HEK293 (cell line): ENCODE measurements around the gene TFAP2E.

Source experiments
- CTCF ChIA-PET: fragments of 350-600 bp; formaldehyde crosslinking; extraction: SDS; loops from one replicate; lab custom pipeline; 2021; ENCODE audit warnings: antibody characterized with exemption; lab: Yijun Ruan, JAX
- POLR2A ChIA-PET: fragments of 300-600 bp; formaldehyde crosslinking; extraction: SDS; loops from one replicate; lab custom pipeline; 2020; ENCODE audit warnings: antibody characterized with exemption, inconsistent platforms; lab: Yijun Ruan, JAX
- H3K27ac ChIP-seq: fragments of 200-500 bp; sonication (Bioruptor generic); 2 replicates; pipeline ENCODE4 v1.5.1; 2014; ENCODE audit warnings: low read depth, low read length, control low read depth, inconsistent platforms; ENCODE audit errors: extremely low read depth
- H3K36me3 ChIP-seq, 2 experiments: fragments of 200-500 bp in 1 of 2; sonication (Bioruptor generic) in 1 of 2; 1 replicate in 1 of 2; 2 replicates in 1 of 2; pipeline ENCODE4 v1.5.1; 2014 to 2017; ENCODE audit warnings: inconsistent platforms in 2 of 2, low read length in 2 of 2; ENCODE audit not compliant: control insufficient read depth in 2 of 2, insufficient read depth in 1 of 2
- H3K4me1 ChIP-seq: fragments of 200-500 bp; sonication (Bioruptor generic); 2 replicates; pipeline ENCODE4 v1.5.1; 2014; ENCODE audit warnings: mild to moderate bottlenecking, low read length, inconsistent platforms; ENCODE audit not compliant: control insufficient read depth, insufficient read depth
- H3K4me3 ChIP-seq: 2 replicates; pipeline ENCODE4 v1.5.1; 2011; ENCODE audit warnings: low read depth, mild to moderate bottlenecking, control low read depth, low read length, moderate library complexity
- H3K9me3 ChIP-seq: fragments of 200-500 bp; sonication (Bioruptor generic); 2 replicates; pipeline ENCODE4 v1.5.1; 2014; ENCODE audit warnings: low read depth, low read length, inconsistent platforms; ENCODE audit not compliant: control insufficient read depth, insufficient read depth
- ATF2 ChIP-seq: fragments of 450-650 bp; formaldehyde crosslinking; IDR thresholded peaks from 2 replicates; pipeline ENCODE4 v1.5.1; 2016; ENCODE audit warnings: missing biosample characterization, missing genetic modification characterization, low read depth
- BCL11A ChIP-seq: fragments of 450-650 bp; formaldehyde crosslinking; IDR thresholded peaks from 2 replicates; pipeline ENCODE4 v1.5.1; 2016; ENCODE audit warnings: low read depth, missing biosample characterization, missing genetic modification characterization
- HOXC10 ChIP-seq: sonication (generic); formaldehyde crosslinking; IDR thresholded peaks from 2 replicates; pipeline ENCODE4 v1.8.1; 2023; ENCODE audit warnings: mild to moderate bottlenecking, missing genetic modification reagents
- IKZF3 ChIP-seq: fragments of 450-650 bp; IDR thresholded peaks from 2 replicates; pipeline ENCODE4 v1.5.0; 2018; ENCODE audit warnings: missing biosample characterization, mild to moderate bottlenecking, missing genetic modification characterization, moderate library complexity
- KLF10 ChIP-seq: fragments of 450-650 bp; IDR thresholded peaks from 2 replicates; pipeline ENCODE4 v1.5.1; 2018; ENCODE audit warnings: missing biosample characterization, mild to moderate bottlenecking, missing genetic modification characterization
- OSR2 ChIP-seq: fragments of 450-650 bp; formaldehyde crosslinking; IDR thresholded peaks from 2 replicates; pipeline ENCODE4 v1.5.1; 2016; ENCODE audit warnings: missing biosample characterization, missing genetic modification characterization
- OVOL3 ChIP-seq: fragments of 450-650 bp; formaldehyde crosslinking; IDR thresholded peaks from 2 replicates; pipeline ENCODE4 v1.5.1; 2016; ENCODE audit warnings: missing biosample characterization, missing genetic modification characterization
- SALL2 ChIP-seq: fragments of 450-650 bp; formaldehyde crosslinking; IDR thresholded peaks from 2 replicates; pipeline ENCODE4 v1.5.0; 2017; ENCODE audit warnings: missing biosample characterization, mild to moderate bottlenecking, missing genetic modification characterization, borderline replicate concordance
- TSHZ1 ChIP-seq: fragments of 450-650 bp; formaldehyde crosslinking; IDR thresholded peaks from 2 replicates; pipeline ENCODE4 v1.5.1; 2016; ENCODE audit warnings: missing biosample characterization, missing genetic modification characterization, borderline replicate concordance
- ZBTB21 ChIP-seq: fragments of 450-650 bp; formaldehyde crosslinking; IDR thresholded peaks from 2 replicates; pipeline ENCODE4 v1.5.1; 2017; ENCODE audit warnings: missing biosample characterization, missing genetic modification characterization
- ZNF132 ChIP-seq: fragments of 450-650 bp; formaldehyde crosslinking; IDR thresholded peaks from 2 replicates; pipeline ENCODE4 v1.5.1; 2017; ENCODE audit warnings: missing biosample characterization, missing genetic modification characterization, borderline replicate concordance
- ZNF146 ChIP-seq: fragments of 450-650 bp; formaldehyde crosslinking; IDR thresholded peaks from 2 replicates; pipeline ENCODE4 v1.5.1; 2016; ENCODE audit warnings: missing biosample characterization, missing genetic modification characterization
- ZNF292 ChIP-seq: fragments of 450-650 bp; formaldehyde crosslinking; IDR thresholded peaks from 2 replicates; pipeline ENCODE4 v1.5.1; 2016; ENCODE audit warnings: low read depth, missing biosample characterization, missing genetic modification characterization, borderline replicate concordance
- ZNF335 ChIP-seq: fragments of 450-650 bp; formaldehyde crosslinking; conservative IDR thresholded peaks from 2 replicates; pipeline ENCODE4 v1.5.1; 2016; ENCODE audit warnings: missing biosample characterization, missing genetic modification characterization
- ZNF354C ChIP-seq: fragments of 450-650 bp; formaldehyde crosslinking; IDR thresholded peaks from 2 replicates; pipeline ENCODE4 v1.5.1; 2016; ENCODE audit warnings: missing biosample characterization, missing genetic modification characterization, low read depth, borderline replicate concordance
- ZNF488 ChIP-seq: fragments of 450-650 bp; formaldehyde crosslinking; IDR thresholded peaks from 2 replicates; pipeline ENCODE4 v1.5.1; 2016; ENCODE audit warnings: missing biosample characterization, missing genetic modification characterization
- ZNF629 ChIP-seq: fragments of 450-650 bp; formaldehyde crosslinking; IDR thresholded peaks from 2 replicates; pipeline ENCODE4 v1.5.1; 2017; ENCODE audit warnings: missing biosample characterization, missing genetic modification characterization
- ZNF785 ChIP-seq: fragments of 450-650 bp; formaldehyde crosslinking; IDR thresholded peaks from 2 replicates; pipeline ENCODE4 v1.5.1; 2016; ENCODE audit warnings: missing biosample characterization, missing genetic modification characterization
- ZNF791 ChIP-seq: fragments of 450-650 bp; formaldehyde crosslinking; IDR thresholded peaks from 2 replicates; pipeline ENCODE4 v1.5.1; 2016; ENCODE audit warnings: missing biosample characterization, missing genetic modification characterization
- TF ChIP-seq, protein P1 (sequence below): fragments of 450-650 bp; formaldehyde crosslinking; IDR thresholded peaks from 2 replicates; pipeline ENCODE4 v1.5.1; 2016; ENCODE audit warnings: missing biosample characterization, missing genetic modification characterization
- TF ChIP-seq, protein P2 (sequence below): fragments of 450-650 bp; formaldehyde crosslinking; IDR thresholded peaks from 2 replicates; pipeline ENCODE4 v1.5.1; 2017; ENCODE audit warnings: missing biosample characterization, missing genetic modification characterization

TFAP2E gene

GRCh38 chr1:35537806-35538205, 35.3 kb upstream of the TFAP2E start (continued):
- TF ChIP-seq TSHZ1 (tag by site-specific recombination) (no peak), BCL11A (tag by site-specific recombination) (no peak), OSR2 (no peak), IKZF3 (tag by site-specific recombination) (no peak), ZNF354C (no peak)

GRCh38 chr1:35539073-35539823, 33.9 kb upstream of the TFAP2E start:
- H3K36me3 ChIP-seq, result peaks cover 0 to 28% of the 10 kb centered on the region in 2 experiments; a peak in 2 of 3 replicates
- no peak for TF ChIP-seq ZNF785 (tag by site-specific recombination)
- no peak for TF ChIP-seq ZNF629 (tag by site-specific recombination)
- TF ChIP-seq ZBTB21, result no peak
- peak; percentile 43 for TF ChIP-seq ZNF335
- TF ChIP-seq, protein P1, sequence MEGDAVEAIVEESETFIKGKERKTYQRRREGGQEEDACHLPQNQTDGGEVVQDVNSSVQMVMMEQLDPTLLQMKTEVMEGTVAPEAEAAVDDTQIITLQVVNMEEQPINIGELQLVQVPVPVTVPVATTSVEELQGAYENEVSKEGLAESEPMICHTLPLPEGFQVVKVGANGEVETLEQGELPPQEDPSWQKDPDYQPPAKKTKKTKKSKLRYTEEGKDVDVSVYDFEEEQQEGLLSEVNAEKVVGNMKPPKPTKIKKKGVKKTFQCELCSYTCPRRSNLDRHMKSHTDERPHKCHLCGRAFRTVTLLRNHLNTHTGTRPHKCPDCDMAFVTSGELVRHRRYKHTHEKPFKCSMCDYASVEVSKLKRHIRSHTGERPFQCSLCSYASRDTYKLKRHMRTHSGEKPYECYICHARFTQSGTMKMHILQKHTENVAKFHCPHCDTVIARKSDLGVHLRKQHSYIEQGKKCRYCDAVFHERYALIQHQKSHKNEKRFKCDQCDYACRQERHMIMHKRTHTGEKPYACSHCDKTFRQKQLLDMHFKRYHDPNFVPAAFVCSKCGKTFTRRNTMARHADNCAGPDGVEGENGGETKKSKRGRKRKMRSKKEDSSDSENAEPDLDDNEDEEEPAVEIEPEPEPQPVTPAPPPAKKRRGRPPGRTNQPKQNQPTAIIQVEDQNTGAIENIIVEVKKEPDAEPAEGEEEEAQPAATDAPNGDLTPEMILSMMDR, result no peak
- TF ChIP-seq, protein P2, sequence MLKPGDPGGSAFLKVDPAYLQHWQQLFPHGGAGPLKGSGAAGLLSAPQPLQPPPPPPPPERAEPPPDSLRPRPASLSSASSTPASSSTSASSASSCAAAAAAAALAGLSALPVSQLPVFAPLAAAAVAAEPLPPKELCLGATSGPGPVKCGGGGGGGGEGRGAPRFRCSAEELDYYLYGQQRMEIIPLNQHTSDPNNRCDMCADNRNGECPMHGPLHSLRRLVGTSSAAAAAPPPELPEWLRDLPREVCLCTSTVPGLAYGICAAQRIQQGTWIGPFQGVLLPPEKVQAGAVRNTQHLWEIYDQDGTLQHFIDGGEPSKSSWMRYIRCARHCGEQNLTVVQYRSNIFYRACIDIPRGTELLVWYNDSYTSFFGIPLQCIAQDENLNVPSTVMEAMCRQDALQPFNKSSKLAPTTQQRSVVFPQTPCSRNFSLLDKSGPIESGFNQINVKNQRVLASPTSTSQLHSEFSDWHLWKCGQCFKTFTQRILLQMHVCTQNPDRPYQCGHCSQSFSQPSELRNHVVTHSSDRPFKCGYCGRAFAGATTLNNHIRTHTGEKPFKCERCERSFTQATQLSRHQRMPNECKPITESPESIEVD (tag by site-specific recombination), result peak; percentile 52
- TF ChIP-seq ZNF791, result no peak
- no peak for TF ChIP-seq SALL2 (tag by site-specific recombination)
- H3K9me3 ChIP-seq, result no peaks in the 10 kb centered on the region
- CTCF ChIA-PET, result interaction anchor here (0.5 to 1.1 kb wide), 3 partner anchors 88 to 173 kb away, joined by 3 to 4 read pairs (median 3); no protein-coding TSS in a partner anchor
- POLR2A ChIA-PET, result interaction anchor here (0.6 kb wide), 1 partner anchor 275 kb away, joined by 6 read pairs; no protein-coding TSS in a partner anchor
- H3K4me1 ChIP-seq, result peaks cover 13% of the 10 kb centered on the region
- H3K27ac ChIP-seq, result no peak overlapping the region
- no peak overlapping the region for H3K4me3 ChIP-seq

DNA sequence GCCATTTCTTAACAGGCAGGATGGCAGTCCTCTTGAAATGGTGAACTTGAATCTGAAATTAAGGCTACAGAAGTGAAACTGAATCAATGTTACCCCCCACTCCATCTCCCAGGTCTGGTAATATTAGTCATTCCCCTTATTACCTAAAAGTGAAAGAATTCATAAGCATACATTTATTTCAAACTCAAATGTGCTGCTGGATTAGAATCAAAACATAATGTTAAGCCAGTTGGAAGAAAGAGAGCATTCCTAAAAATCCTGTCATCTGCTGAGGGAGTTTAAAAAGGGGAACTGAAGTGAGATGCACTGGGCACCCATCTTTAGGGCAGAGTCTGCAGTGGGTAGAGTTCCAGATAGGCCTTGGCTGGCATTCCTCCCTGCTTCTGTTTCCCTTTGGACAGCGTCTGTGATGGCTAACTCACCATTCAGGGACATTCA, 33.3 kb upstream of the TFAP2E start:
- Histone ChIP-seq H3K36me3 (peaks cover 0 to 33% of the 10 kb centered on the region in 2 experiments; a peak in 2 of 3 replicates), H3K4me3 (no peak overlapping the region), H3K9me3 (no peaks in the 10 kb centered on the region), H3K4me1 (peaks cover 16% of the 10 kb centered on the region), H3K27ac (no peak overlapping the region)
- ChIA-PET POLR2A (no interaction called here), CTCF (interaction anchor here (0.5 to 1.1 kb wide), 2 partner anchors 89 to 173 kb away, joined by 3 to 4 read pairs; no protein-coding TSS in a partner anchor)
- no peak for TF ChIP-seq OVOL3 (tag by site-specific recombination)
- TF ChIP-seq ATF2 (tag by site-specific recombination), result no peak
- TF ChIP-seq ZNF292 (tag by site-specific recombination), result no peak
- TF ChIP-seq ZNF132 (tag by site-specific recombination), result no peak
- TF ChIP-seq HOXC10 (CRISPR knock-in tag), result no peak
- TF ChIP-seq ZNF146, result no peak
- TF ChIP-seq ZNF488, result no peak
- no peak for TF ChIP-seq KLF10 (tag by site-specific recombination)
